ENCODE results near the gene C5orf34.
A peak's percentile ranks its signal among the peaks of the same experiment; 100 is the strongest.
"Not testable (repeated sequence)": the region's sequence is repeated elsewhere in the genome, so short reads cannot be mapped to it uniquely, and the experiment has no call there.

Gene C5orf34

DNA sequence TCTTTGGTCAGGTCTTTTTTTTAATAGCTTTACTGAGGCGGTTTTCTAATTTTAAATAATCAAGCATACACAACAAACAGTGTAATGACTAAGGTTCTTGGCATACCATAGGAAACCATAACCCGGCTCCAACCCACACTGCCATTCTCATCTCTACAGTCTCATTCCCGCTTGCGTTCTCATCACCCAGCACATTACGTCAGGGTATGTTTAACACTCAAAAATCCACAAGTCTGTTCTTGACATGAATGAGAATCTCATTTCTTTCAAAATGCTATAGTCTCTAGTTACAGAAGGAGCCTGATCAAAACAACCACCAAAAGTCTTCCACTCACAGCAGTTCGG, 505 bp downstream of the C5orf34 start:
- DNase-seq: no peak

DNA sequence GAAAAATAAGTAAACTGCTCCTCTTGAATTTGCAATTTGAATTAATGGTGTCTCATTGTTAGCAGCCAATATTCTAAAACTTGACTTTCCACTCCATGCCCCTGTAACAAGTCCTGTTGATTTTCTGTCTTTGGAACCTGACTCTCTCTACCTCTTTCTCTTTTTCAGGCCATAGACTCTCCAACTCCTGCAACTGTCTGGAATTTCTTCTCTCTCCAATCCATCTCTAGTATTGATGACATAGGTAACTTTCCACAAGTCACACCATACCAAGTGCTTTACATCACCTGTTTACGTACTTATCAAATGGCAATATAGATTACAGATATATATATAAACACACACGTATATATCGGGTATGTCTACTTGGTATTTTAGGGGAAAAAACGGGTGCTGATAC, 923 bp downstream of the C5orf34 start:
- no peak for DNase-seq

DNA sequence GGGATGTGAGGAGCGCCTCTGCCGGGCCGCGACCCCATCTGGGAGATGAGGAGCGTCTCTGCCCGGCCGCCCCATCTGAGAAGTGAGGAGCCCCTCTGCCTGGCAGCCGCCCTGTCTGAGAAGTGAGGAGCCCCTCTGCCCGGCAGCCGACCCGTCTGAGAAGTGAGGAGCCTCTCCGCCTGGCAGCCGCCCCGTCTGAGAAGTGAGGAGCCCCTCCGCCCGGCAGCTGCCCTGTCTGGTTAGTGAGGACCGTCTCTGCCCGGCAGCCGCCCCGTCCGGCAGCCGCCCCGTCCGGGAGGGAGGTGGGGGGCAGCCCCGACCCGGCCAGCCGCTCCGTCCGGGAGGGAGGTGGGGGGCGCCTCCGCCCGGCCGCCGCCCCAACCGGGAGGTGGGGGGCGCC, 3.9 kb downstream of the C5orf34 start:
- not testable (repeated sequence) for DNase-seq

DNA sequence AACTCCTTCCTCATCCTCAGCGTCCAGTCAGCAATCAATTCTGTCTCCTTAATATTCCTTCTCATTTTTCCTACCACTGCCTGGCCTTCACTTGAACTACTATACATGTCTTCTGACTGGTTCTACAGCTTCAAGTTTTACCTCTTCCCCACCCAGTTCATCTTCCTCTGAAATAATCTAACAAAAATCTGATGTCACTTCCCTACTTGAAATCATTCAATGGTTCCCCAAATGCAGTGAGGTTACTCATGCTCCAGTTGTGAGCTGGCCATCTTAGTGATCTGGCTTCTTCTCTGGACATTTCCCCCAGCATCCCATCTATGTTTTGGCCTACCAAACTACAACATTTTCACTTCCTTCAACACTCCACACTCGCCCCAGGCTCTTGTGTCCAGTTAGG, 16.4 kb downstream of the C5orf34 start:
- no peak for DNase-seq

DNA sequence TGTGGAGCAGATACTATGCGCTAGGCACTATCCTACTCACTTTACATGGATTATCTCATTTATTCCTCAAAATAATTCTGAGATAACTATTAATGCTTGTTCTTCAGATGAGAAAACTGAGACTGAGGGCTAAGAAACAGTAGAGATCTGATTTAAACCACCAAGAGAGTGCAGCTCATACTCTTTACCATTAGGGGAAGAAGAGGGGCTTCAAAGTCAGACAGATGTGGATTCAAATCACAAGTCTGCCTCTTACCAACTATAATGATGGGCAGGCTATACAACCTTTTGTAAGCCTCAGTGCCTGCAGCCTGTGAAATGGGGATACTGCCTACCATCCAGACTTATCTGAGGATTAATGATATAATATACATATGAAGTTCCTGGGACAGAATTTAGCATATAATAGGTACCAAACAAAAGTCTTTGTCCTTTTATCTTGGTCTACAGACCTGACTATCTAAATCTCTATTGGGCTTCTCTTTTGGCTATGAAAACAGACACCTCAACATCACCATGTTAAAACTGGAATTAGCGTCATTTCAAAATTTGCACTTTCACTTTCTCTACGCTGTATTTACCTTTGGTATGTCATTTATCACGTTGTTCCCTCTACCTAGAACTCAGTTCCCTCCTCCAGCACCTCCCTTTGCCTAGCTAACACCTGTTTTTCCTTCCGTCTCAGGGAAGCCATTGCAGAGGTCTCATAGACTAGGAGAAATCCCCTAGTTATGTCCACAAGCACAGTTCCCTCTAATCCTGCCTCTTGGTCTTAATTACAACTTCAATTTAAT, 17.4 kb downstream of the C5orf34 start:
- DNase-seq: no peak

DNA sequence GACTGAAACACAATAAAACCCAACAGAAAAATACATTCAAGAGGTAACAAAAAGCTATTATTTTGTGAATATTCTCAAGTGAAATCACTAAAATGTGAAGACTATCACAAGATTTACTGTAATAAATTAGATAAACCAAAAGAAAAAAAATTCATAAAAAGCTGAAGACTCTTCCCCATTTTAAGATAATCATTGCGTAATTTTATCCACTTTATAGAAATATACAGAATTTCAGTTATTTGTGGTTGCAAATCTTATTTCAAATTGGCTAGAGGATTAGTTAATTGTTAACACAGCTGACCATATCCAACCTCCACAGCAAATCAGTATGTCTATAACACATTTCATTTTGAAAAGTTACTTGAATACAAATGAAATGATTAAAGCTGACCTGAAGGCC, 23.6 kb downstream of the C5orf34 start:
- DNase-seq: no peak

DNA sequence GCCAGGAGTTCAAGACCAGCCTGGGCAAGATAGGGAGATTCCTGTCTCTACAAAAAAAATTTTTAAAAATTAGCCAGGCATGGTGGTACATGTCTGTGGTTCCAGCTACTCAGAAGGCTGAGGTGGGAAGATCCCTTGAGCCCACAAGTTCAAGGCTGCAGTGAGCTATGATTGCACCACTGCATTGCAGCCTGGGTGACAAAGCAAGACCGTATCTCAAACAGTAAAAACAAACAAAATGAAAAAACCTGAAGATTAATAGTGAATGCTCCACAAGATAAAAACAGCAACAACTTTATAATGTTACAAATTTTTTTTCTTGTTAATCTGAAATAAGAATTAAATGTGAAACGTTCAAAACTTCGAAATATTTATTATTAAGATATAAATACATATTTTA, 28.6 kb downstream of the C5orf34 start:
- DNase-seq: no peak

DNA sequence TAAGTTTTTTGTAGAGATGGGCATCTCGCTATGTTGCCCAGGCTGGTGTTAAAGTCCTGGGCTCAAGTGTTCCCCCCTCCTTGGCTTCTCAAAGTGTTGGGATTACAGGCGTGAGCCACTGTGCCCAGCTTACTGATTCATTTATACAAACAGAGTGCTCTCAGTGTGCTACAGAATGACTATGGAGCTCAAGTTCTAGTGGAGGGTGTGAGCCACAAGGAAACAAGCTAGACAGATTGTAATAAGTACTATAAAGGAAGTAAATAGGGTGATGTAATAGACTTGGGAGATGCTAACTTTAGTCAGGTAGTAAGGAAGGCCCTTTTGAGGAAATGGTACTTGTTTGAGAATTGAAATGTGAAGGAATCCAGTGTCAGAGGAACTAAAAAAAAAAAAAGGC, 29.5 kb downstream of the C5orf34 start:
- DNase-seq: no peak

DNA sequence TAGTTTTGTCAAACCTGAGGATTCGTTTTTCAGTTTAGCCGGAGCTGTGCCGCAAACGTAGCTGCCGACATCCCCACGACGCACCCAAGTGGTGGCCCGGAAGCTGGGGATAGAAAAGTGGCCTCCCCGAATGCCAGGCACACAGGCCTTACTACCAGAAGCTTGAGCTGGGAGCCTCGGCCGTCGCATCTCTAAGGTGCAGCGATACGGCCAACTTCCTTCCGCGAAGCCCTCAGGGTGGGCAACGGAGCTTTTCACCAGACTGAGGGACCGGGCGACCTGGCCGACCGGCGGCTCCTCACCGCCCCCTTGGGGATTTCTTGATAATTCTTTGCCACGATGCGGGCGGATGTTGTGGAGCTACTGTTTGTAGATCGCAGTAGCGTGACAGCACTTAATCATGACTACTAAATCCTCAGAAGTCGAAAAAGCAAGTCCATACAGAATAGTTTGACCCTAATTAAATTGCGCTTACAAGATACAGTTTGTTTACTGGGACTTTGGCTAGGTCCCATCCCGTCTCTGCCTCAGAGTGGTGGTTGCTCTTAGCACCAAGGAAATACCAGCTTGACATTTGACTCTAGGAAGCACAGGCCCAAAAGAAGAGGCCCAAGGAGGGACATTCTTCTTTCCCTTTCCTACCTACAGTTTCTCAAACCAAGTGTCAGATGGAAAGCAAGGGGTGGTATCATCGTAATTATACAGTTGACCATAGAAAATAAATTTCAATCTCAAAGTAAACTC, 30.7 kb downstream of the C5orf34 start:
- peak; percentile 94 for DNase-seq

DNA sequence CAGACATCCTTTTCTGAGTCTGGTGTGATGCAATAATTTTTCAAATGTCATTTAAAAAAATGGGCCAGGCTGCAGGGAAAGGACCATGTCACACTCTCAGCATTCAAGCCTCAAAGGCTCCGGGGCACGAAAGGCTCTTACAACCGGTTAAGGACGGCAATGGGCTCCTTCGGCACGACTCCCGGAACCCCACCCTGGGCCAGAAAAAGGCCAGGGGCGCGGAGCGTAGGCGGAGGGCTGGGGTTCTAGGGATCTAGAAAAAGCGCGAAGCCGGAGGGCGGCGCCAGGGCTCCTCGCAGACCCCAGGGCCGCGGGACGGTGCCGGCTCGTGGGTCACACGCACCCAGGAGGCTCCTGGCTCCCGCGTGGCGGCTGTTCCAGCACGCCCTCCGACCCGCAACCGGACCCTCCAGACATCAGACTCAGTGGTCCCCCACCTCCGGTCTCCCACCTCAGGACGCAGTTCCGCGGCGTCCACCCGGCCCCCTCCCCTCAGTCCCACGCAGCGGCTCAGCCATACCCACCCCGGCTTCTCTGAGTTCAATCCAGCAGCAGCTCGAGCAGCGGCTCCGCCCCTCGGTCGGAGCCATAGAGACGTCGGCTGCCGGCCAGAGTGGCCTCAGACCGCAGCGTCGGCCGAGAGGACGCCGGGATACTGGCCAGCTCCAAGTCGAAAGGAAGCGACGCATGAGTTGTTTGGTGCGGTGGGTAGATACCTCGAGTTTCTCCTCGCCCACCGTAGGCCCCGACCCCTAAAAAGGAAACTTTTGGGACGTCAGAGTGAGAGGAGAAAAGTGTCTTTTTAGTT, 31.4 kb downstream of the C5orf34 start, which contains the start of gene TMEM267:
Gene TMEM267, minus strand, starts transcription at position 568 of the 808 bp plus-strand sequence. CDS start 29,896 bp downstream, outside the sequence.
- peak; percentile 94 for DNase-seq

DNA sequence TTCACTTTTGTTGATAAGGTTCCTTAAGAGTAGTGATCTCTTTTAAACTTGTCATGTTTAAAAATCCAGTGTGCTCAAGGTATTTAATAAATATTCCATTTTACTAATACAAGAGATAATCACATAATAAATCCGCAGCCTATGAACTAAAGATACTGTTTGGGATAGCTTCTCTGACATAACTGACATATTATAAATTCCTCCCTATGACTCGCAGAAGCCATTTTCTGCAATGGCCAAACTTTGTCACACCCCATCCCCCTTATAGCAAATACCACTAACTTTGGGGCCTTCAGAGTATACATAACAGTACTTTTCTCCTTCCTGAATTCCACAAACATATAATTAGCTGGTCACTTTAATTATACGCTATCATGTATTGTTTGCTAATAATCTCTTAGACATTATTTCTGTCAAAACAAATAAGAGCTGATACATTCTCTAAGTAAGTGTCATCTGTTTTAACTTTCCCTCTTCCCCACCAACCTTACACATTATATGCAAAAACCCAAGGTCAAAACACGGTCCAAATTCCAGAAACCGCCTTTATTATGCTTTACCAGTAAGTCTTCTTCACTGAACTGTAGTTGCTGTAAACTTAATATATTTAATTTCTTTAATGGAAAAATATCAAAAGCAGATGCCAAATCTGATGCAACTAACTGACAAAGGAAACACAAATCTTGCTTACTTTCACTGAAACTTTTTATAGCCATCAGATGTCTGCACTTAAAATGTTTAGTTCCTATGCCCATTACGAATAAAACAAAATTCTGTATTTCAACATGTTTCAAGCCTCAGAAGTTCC, 32.3 kb downstream of the C5orf34 start:
- DNase-seq: no peak

DNA sequence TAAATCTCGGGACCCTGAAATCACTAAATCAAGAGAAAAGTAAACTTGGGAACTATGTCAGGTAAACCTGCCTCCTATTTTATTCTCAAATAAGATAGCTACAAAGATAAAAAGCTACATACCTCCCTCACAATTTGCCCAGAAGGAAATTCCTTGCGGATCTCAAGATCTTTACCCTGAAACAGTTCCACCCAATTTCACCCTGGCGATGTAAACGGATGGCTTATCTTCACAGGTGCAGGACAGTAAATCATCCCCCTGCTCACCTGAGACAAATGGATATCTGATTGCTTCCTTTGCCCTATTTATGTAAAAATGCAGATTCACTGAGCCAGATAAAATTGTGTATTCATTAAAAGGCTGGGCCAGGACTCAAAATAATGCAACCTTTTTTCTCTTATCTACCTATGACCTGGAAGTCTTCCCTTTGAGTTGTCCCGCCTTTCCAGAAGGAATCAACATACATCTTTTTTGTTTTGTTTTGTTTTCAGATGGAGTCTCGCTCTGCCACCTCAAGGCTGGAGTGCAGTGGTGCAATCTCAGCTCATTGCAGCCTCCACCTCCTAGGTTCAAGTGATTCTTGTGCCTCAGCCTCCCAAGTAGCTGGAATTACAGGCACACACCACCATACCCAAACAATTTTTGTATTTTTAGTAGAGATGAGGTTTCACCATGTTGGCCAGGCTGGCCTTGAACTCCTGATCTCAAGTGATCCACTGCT, 45.1 kb downstream of the C5orf34 start:
- DNase-seq: no peak

DNA sequence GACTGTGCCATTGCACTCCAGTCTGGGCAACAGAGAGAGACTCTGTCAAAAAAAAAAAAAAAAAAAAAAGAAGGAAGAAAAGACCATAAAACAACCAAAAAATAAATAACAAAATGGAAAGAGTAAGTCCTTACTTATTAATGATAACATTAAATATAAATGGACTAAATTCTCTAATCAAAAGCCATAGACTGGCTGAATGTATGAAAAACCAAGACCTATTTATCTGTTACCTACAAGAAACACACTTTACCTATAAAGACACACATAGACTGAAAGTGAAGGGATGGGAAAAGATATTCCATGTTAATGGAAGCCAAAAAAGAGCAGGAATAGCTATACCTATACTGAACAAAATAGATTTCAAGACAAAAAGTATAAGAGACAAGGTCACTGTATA, 47.8 kb downstream of the C5orf34 start:
- no peak for DNase-seq

DNA sequence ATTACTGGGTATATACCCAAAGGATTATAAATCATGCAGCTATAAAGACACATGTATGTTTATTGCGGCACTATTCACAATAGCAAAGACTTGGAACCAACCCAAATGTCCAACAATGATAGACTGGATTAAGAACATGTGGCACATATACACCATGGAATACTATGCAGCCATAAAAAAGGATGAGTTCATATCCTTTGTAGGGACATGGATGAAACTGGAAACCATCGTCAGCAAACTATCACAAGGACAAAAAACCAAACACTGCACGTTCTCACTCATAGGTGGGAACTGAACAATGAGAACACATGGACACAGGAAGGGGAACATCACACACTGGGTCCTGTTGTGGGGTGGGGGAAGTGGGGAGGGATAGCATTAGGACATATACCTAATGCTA, 49.5 kb downstream of the C5orf34 start:
- DNase-seq: not testable (repeated sequence)

DNA sequence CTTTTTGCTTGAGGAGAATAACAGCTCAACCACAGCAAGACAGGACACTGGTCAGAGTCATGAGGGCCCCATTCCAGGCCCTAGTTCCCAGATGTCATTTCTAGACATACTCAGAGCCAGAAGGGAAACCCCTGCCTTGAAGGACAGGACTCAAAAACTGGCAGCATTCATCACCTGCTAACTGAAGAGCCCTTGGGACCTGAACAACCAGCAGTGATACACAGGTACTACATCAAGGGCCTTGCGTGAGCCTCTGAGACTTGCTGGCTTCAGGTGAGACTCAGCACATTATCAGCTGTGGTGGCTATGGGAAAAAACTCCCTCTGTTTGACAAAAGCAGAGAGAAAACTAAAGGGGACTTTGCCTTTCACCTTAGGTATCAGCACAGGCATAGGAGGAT, 53.9 kb downstream of the C5orf34 start:
- DNase-seq: no peak

DNA sequence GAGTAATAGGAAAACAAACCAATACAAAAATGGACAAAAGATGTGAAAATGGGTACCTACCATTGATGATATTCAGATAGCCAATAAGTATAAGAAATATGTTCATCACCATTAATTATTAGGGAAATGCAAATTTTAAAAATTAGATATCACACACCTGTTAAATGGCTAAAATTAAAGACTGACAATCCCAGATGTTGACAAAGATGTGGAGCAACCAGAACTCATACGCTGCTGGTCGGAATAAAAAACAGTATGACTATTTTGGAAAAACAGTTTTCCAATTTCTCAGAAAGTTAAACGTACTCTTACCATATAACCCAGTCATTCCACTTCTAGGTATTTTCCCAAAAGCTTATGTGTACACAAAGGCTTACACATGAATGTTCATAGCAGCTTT, 58.4 kb downstream of the C5orf34 start:
- DNase-seq: no peak

DNA sequence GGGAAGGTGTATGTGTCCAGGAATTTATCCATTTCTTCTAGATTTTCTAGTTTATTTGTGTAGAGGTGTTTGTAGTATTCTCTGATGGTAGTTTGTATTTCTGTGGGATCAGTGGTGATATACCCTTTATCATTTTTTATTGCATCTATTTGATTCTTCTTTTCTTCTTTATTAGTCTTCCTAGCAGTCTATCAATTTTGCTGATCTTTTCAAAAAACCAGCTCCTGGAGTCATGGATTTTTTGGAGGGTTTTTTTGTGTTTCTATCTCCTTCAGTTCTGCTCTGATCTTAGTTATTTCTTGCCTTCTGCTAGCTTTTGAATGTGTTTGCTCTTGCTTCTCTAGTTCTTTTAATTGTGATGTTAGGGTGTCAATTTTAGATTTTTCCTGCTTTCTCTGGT, 73.4 kb downstream of the C5orf34 start:
- DNase-seq: not testable (repeated sequence)

DNA sequence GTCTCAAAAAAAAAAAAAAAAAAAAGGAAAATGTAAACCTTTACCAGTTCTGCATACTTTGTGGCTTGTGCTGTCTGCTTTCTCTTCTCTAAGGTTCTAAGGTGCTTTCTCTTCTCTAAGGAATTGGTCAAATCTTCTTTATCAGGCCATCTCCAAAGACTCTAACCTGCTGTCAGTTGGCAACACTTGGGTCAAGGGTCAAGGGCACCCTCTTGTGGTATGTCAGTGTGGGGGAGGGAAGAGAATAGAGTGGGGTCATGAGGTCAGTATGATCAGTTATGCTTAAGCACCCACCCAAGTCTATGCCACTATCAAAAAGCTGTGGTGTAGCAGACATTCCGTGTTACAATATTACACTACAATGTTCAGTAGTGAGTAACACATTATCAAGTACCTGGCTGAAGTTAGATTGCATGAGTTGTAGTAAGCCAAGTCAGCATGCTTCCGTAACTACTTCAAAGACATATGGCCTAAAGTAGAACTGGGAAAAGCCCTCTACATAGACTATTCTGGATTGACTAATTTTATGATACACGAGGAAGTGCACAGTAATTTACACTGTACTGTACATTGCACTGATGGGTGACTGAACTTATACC, 77.8 kb downstream of the C5orf34 start:
- no peak for DNase-seq

Measured in activated effector memory CD4-positive, alpha-beta T cell treated with anti-CD3 and anti-CD28 coated beads, Interleukin-2, amount 50 U/mL, for 16 hours (primary cell).